H9 (cell line): ENCODE data around the gene MTFR2. TPM values are rescaled to one million over a fixed set of nuclear protein-coding genes. Genes with fewer than 3 reads are reported as not detected.

Experiments used
- DNase-seq: peaks from one replicate; pipeline ENCODE4 v3.0.0-alpha.2; 2017
- H2AFZ ChIP-seq: one replicate; pipeline ENCODE4 v1.6.1; 2013; ENCODE audit warnings: mild to moderate bottlenecking, low read length, control low read depth, moderate library complexity
- H2AK5ac ChIP-seq: 2 replicates; pipeline ENCODE4 v1.6.1; 2013; ENCODE audit warnings: low read length, control low read depth, mixed read lengths; ENCODE audit not compliant: insufficient read length
- H2BK120ac ChIP-seq: one replicate; pipeline ENCODE4 v1.6.1; 2013; ENCODE audit warnings: low read depth, mild to moderate bottlenecking, low read length, control low read depth, inconsistent platforms; ENCODE audit not compliant: poor library complexity, severe bottlenecking
- H2BK12ac ChIP-seq: 2 replicates; pipeline ENCODE4 v1.6.1; 2013; ENCODE audit warnings: low read length, control low read depth, mixed read lengths, low read depth; ENCODE audit not compliant: insufficient read length
- H2BK15ac ChIP-seq: 2 replicates; pipeline ENCODE4 v1.6.1; 2013; ENCODE audit warnings: low read depth, low read length, control low read depth
- H2BK20ac ChIP-seq: one replicate; pipeline ENCODE4 v1.6.1; 2013; ENCODE audit warnings: low read depth, mild to moderate bottlenecking, low read length, control low read depth, inconsistent platforms; ENCODE audit not compliant: poor library complexity, severe bottlenecking
- H2BK5ac ChIP-seq: 2 replicates; pipeline ENCODE4 v1.6.1; 2013; ENCODE audit warnings: low read length, control low read depth, mixed read lengths; ENCODE audit not compliant: insufficient read length
- H3K14ac ChIP-seq: 2 replicates; pipeline ENCODE4 v1.6.1; 2013; ENCODE audit warnings: low read length, control low read depth; ENCODE audit not compliant: insufficient read depth
- H3K18ac ChIP-seq: 2 replicates; pipeline ENCODE4 v1.6.1; 2013; ENCODE audit warnings: low read depth, mild to moderate bottlenecking, mixed read lengths, low read length, control low read depth; ENCODE audit not compliant: insufficient read length
- H3K23ac ChIP-seq: 2 replicates; pipeline ENCODE4 v1.6.1; 2013; ENCODE audit warnings: low read length, control low read depth, mixed read lengths, low read depth; ENCODE audit not compliant: insufficient read length
- H3K23me2 ChIP-seq: 2 replicates; pipeline ENCODE4 v1.6.1; 2013; ENCODE audit warnings: low read depth, mild to moderate bottlenecking, mixed read lengths, low read length, control low read depth; ENCODE audit not compliant: insufficient read length, poor library complexity, severe bottlenecking
- H3K27ac ChIP-seq: 2 replicates; pipeline ENCODE4 v1.5.1; 2013; ENCODE audit warnings: low read length, control low read depth, mixed read lengths, low read depth; ENCODE audit not compliant: insufficient read length
- H3K27me3 ChIP-seq: 2 replicates; pipeline ENCODE4 v1.6.1; 2013; ENCODE audit warnings: low read length, control low read depth, inconsistent platforms; ENCODE audit not compliant: insufficient read depth
- H3K4ac ChIP-seq: 2 replicates; pipeline ENCODE4 v1.6.1; 2013; ENCODE audit warnings: low read depth, mild to moderate bottlenecking, control low read depth, inconsistent platforms, low read length, moderate library complexity
- H3K4me1 ChIP-seq: 2 replicates; pipeline ENCODE4 v1.6.1; 2013; ENCODE audit warnings: low read length, control low read depth, inconsistent platforms; ENCODE audit not compliant: insufficient read depth
- H3K4me2 ChIP-seq: 2 replicates; pipeline ENCODE4 v1.6.1; 2013; ENCODE audit warnings: low read length, control low read depth, mixed read lengths; ENCODE audit not compliant: insufficient read length, insufficient read depth
- H3K56ac ChIP-seq: 2 replicates; pipeline ENCODE4 v1.6.1; 2013; ENCODE audit warnings: low read depth, mild to moderate bottlenecking, mixed read lengths, low read length, control low read depth; ENCODE audit not compliant: insufficient read length
- H3K79me1 ChIP-seq: 2 replicates; pipeline ENCODE4 v1.6.1; 2013; ENCODE audit warnings: low read depth, mild to moderate bottlenecking, moderate library complexity, low read length, control low read depth, inconsistent platforms; ENCODE audit not compliant: insufficient read depth, poor library complexity, severe bottlenecking
- H3K79me2 ChIP-seq: 2 replicates; pipeline ENCODE4 v1.6.1; 2013; ENCODE audit warnings: low read length, control low read depth, inconsistent platforms; ENCODE audit not compliant: insufficient read depth
- H3K9ac ChIP-seq: 2 replicates; pipeline ENCODE4 v1.6.1; 2013; ENCODE audit warnings: low read length, control low read depth, mixed read lengths; ENCODE audit not compliant: insufficient read length; ENCODE audit errors: extremely low read depth
- H3K9me3 ChIP-seq: one replicate; pipeline ENCODE4 v1.6.1; 2013; ENCODE audit warnings: low read depth, low read length, inconsistent platforms; ENCODE audit not compliant: control insufficient read depth
- H3T11ph ChIP-seq: one replicate; pipeline ENCODE4 v1.6.1; 2013; ENCODE audit warnings: mild to moderate bottlenecking, low read length, control low read depth, inconsistent platforms
- H4K20me1 ChIP-seq: one replicate; pipeline ENCODE4 v1.6.1; 2013; ENCODE audit not compliant: control insufficient read depth, insufficient read length, insufficient read depth
- H4K5ac ChIP-seq: 2 replicates; pipeline ENCODE4 v1.6.1; 2013; ENCODE audit warnings: low read depth, mild to moderate bottlenecking, mixed read lengths, low read length, control low read depth; ENCODE audit not compliant: insufficient read length
- H4K8ac ChIP-seq: replicated peaks from 2 replicates; pipeline ENCODE4 v1.6.1; 2013; ENCODE audit warnings: low read length, control low read depth, mixed read lengths, low read depth; ENCODE audit not compliant: insufficient read length
- H4K91ac ChIP-seq: 2 replicates; pipeline ENCODE4 v1.6.1; 2013; ENCODE audit warnings: low read depth, mild to moderate bottlenecking, moderate library complexity, mixed read lengths, low read length, control low read depth; ENCODE audit not compliant: insufficient read length
- H3K27ac Mint-ChIP-seq, 3 experiments: 2 replicates in 2 of 3; 3 replicates in 1 of 3; pipeline ENCODE4 v1.8.0; 2020 to 2021; ENCODE audit warnings: mixed read lengths in 3 of 3, mild to moderate bottlenecking in 1 of 3, moderate library complexity in 1 of 3
- H3K27me3 Mint-ChIP-seq: 2 replicates; pipeline ENCODE4 v1.8.0; 2021; ENCODE audit warnings: low read depth, mild to moderate bottlenecking, moderate library complexity, mixed read lengths
- H3K36me3 Mint-ChIP-seq, 3 experiments: 2 replicates in 2 of 3; 3 replicates in 1 of 3; pipeline ENCODE4 v1.8.0; 2020 to 2021; ENCODE audit warnings: low read depth in 3 of 3, mixed read lengths in 3 of 3; ENCODE audit not compliant: insufficient read depth in 1 of 3
- H3K4me1 Mint-ChIP-seq, 2 experiments: 2 replicates each; pipeline ENCODE4 v1.8.0; 2020; ENCODE audit warnings: mixed read lengths in 2 of 2
- H3K4me3 Mint-ChIP-seq, 2 experiments: 2 replicates in 1 of 2; 3 replicates in 1 of 2; pipeline ENCODE4 v1.8.0; 2020 to 2021; ENCODE audit warnings: mild to moderate bottlenecking in 2 of 2, mixed read lengths in 2 of 2, moderate library complexity in 1 of 2
- H3K9me3 Mint-ChIP-seq, 2 experiments: 2 replicates in 1 of 2; 3 replicates in 1 of 2; pipeline ENCODE4 v1.8.0; 2020; ENCODE audit warnings: mild to moderate bottlenecking in 2 of 2, mixed read lengths in 2 of 2, moderate library complexity in 1 of 2
- WGBS: extraction: QIAGEN DNeasy Blood & Tissue Kit; methylation state at CpG from one replicate; pipeline ENCODE4 v1.1.7; 2013; ENCODE audit warnings: missing lambda C conversion rate, low lambda C conversion rate, mixed read lengths; ENCODE audit not compliant: insufficient read length; ENCODE audit errors: extremely low coverage; 5-methylcytosine and 5-hydroxymethylcytosine counted together
- total RNA-seq: library from RNA; stranded (reverse); gene quantifications from 2 replicates; pipeline ENCODE4 v1.2.1, GENCODE V29; 2021
- TF ChIP-seq, protein P1 (sequence below): fragments of 200-600 bp; sonication (generic); conservative IDR thresholded peaks from 3 replicates; pipeline ENCODE4 v1.8.0; 2021; ENCODE audit warnings: antibody characterized with exemption, mild to moderate bottlenecking

Gene MTFR2
- total RNA-seq, 1 experiment from 2014 or later: 11.8 TPM

DNA sequence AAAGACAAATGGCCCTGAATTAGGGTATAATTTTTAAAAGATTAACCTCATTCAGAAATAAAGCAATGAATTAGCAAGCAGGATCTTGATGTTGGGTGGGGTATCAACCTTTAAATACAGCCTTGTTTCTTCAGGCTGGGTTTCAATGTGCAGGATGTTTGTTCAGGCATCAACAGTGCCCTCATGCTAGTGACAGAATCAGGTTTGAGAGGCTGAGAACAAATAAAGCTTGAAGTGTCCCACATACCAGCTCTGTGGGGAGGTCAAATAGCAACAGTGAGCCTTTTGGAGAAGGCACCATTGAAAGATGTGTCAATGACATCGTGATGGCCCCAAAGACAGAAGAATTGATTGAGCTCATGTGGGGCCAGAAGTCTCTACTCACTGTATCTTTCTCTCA, 68.2 kb downstream of the MTFR2 start:
- Histone ChIP-seq H4K20me1 (no peaks in the 10 kb centered on the region), H3K27ac (no peak overlapping the region), H3K14ac (no peak overlapping the region), H2BK12ac (no peak overlapping the region), H3T11ph (no peak overlapping the region), H3K23ac (no peak overlapping the region), H2BK120ac (no peak overlapping the region), H4K8ac (no peak overlapping the region), H2BK5ac (no peak overlapping the region), H3K79me1 (no peaks in the 10 kb centered on the region), H2BK20ac (no peak overlapping the region), H3K4me1 (no peaks in the 10 kb centered on the region), H3K9ac (no peak overlapping the region), H3K27me3 (no peaks in the 10 kb centered on the region), H4K5ac (no peak overlapping the region), H3K4ac (no peak overlapping the region), H3K23me2 (no peaks in the 10 kb centered on the region), H3K56ac (no peak overlapping the region), H2AK5ac (no peak overlapping the region), H3K9me3 (no peaks in the 10 kb centered on the region), H2AFZ (no peak overlapping the region), H3K4me2 (no peak overlapping the region), H2BK15ac (no peak overlapping the region), H3K79me2 (no peaks in the 10 kb centered on the region), H3K18ac (no peak overlapping the region), H4K91ac (no peak overlapping the region)
- H3K4me1 Mint-ChIP-seq: no peaks in the 10 kb centered on the region
- no peaks in the 10 kb centered on the region for H3K36me3 Mint-ChIP-seq
- no peak for DNase-seq
- no CpG with 5 or more reads among the region's 1 CpG for WGBS
- TF ChIP-seq, protein P1, sequence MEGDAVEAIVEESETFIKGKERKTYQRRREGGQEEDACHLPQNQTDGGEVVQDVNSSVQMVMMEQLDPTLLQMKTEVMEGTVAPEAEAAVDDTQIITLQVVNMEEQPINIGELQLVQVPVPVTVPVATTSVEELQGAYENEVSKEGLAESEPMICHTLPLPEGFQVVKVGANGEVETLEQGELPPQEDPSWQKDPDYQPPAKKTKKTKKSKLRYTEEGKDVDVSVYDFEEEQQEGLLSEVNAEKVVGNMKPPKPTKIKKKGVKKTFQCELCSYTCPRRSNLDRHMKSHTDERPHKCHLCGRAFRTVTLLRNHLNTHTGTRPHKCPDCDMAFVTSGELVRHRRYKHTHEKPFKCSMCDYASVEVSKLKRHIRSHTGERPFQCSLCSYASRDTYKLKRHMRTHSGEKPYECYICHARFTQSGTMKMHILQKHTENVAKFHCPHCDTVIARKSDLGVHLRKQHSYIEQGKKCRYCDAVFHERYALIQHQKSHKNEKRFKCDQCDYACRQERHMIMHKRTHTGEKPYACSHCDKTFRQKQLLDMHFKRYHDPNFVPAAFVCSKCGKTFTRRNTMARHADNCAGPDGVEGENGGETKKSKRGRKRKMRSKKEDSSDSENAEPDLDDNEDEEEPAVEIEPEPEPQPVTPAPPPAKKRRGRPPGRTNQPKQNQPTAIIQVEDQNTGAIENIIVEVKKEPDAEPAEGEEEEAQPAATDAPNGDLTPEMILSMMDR: no peak
- no peaks in the 10 kb centered on the region for H3K9me3 Mint-ChIP-seq
- no peaks in the 10 kb centered on the region for H3K27me3 Mint-ChIP-seq
- H3K4me3 Mint-ChIP-seq: no peak overlapping the region
- H3K27ac Mint-ChIP-seq: no peak overlapping the region
